Mesothelial cell of epicardium (in vitro differentiated cells): Measurements from ENCODE around the gene PWWP2A. TPM values are rescaled to one million over a fixed set of nuclear protein-coding genes. Genes with fewer than 3 reads are reported as not detected.

Experiments
- DNase-seq, 2 experiments: peaks; one replicate each; pipeline ENCODE4 v3.0.0; 2021; ENCODE audit warnings: low spot score in 2 of 2; ENCODE audit not compliant: unreplicated experiment in 2 of 2
- H3K27ac Mint-ChIP-seq: 2 replicates; pipeline ENCODE4 v1.8.0; 2021; ENCODE audit warnings: mixed read lengths
- H3K27me3 Mint-ChIP-seq: 2 replicates; pipeline ENCODE4 v1.8.0; 2021; ENCODE audit warnings: low read depth, mixed read lengths
- H3K36me3 Mint-ChIP-seq: 2 replicates; pipeline ENCODE4 v1.8.0; 2021; ENCODE audit warnings: mixed read lengths
- H3K4me1 Mint-ChIP-seq: 2 replicates; pipeline ENCODE4 v1.8.0; 2021; ENCODE audit warnings: mixed read lengths
- H3K4me3 Mint-ChIP-seq: 2 replicates; pipeline ENCODE4 v1.8.0; 2021; ENCODE audit warnings: mild to moderate bottlenecking, moderate library complexity, mixed read lengths
- H3K9me3 Mint-ChIP-seq: 2 replicates; pipeline ENCODE4 v1.8.0; 2021; ENCODE audit warnings: mixed read lengths
- total RNA-seq: library from RNA; stranded (reverse); gene quantifications from 3 replicates; pipeline ENCODE4 v1.2.1, GENCODE V29; 2021
- TF ChIP-seq, protein P1 (sequence below): fragments of 200-600 bp; sonication (generic); IDR thresholded peaks from one replicate; pipeline ENCODE4 v1.5.0; 2021; ENCODE audit warnings: antibody characterized with exemption; ENCODE audit not compliant: unreplicated experiment

PWWP2A gene
- total RNA-seq, 1 donor from 2014 or later = 32.5 TPM

DNA sequence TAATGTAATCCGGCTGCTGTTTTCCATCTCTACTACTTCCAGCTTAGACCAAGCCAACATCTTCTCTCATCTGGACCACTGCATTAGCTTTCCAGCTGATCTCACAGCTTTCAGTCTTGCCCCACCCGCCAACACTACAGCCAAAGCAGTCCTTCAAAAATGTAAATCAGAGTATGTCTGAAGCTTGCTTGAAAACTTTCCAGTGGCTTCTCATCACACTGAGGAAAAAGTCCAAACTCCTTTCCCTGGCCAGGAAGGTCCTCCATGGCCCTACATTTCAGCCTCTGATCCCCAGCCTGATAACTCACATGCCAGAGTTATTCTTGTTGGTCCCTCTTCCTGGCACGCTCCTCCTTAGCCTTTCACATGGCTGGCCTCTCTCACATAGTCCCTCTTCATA lies 71.8 kb downstream of the PWWP2A start:
- Mint-ChIP-seq H3K4me3 (no peak overlapping the region), H3K27me3 (no peaks in the 10 kb centered on the region), H3K36me3 (peaks cover 44% of the 10 kb centered on the region), H3K4me1 (no peaks in the 10 kb centered on the region), H3K27ac (no peak overlapping the region), H3K9me3 (no peaks in the 10 kb centered on the region)
- DNase-seq = no peak
- TF ChIP-seq, protein P1, sequence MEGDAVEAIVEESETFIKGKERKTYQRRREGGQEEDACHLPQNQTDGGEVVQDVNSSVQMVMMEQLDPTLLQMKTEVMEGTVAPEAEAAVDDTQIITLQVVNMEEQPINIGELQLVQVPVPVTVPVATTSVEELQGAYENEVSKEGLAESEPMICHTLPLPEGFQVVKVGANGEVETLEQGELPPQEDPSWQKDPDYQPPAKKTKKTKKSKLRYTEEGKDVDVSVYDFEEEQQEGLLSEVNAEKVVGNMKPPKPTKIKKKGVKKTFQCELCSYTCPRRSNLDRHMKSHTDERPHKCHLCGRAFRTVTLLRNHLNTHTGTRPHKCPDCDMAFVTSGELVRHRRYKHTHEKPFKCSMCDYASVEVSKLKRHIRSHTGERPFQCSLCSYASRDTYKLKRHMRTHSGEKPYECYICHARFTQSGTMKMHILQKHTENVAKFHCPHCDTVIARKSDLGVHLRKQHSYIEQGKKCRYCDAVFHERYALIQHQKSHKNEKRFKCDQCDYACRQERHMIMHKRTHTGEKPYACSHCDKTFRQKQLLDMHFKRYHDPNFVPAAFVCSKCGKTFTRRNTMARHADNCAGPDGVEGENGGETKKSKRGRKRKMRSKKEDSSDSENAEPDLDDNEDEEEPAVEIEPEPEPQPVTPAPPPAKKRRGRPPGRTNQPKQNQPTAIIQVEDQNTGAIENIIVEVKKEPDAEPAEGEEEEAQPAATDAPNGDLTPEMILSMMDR = no peak

DNA sequence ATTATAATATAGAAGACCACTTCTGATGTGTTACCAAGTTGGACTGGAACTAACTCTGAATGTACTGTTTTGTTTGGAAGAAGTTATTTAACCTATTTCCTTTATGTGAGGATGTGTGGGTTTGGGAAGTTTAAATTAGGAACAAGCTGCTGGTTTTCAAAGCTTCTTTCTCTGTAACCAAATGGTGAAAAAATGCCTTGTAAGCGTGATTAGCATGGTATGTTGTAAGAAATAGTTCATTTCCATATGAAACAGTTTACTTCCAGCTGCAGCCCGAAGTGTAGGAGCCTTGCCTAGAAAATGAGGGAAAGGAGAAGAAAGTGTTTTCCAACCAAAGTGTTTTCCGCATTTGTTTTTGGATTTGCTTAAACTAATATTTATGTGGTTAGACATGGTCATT lies 74.3 kb downstream of the PWWP2A start:
- H3K36me3 Mint-ChIP-seq = peaks cover 39% of the 10 kb centered on the region
- H3K4me3 Mint-ChIP-seq = no peak overlapping the region
- no peaks in the 10 kb centered on the region for H3K27me3 Mint-ChIP-seq
- TF ChIP-seq, protein P1 = no peak
- no peak overlapping the region for H3K27ac Mint-ChIP-seq
- H3K4me1 Mint-ChIP-seq = no peaks in the 10 kb centered on the region
- DNase-seq = no peak
- H3K9me3 Mint-ChIP-seq = no peaks in the 10 kb centered on the region

DNA sequence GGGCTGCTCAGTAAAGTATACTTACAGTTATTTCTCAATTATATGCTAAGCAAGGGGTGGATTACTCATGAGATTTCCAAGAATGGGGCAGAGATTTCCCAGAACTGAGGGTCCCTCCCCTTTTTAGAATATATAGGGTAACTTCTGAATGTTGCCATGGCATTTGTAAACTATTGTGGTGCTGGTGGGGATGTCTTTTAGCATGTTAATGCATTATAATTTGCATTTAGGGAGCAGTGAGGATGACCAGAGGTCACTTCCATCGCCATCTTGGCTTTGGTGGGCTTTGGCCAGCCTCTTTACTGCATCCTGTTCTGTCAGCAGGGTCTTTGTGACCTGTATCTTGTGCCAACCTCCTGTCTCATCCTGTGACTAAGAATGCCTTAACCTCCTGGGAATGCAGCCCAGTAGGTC lies 74.9 kb downstream of the PWWP2A start:
- DNase-seq = no peak
- TF ChIP-seq, protein P1 = no peak
- Mint-ChIP-seq H3K9me3 (no peaks in the 10 kb centered on the region), H3K4me3 (no peak overlapping the region), H3K4me1 (no peaks in the 10 kb centered on the region), H3K27ac (no peak overlapping the region), H3K27me3 (no peaks in the 10 kb centered on the region), H3K36me3 (peaks cover 35% of the 10 kb centered on the region)

DNA sequence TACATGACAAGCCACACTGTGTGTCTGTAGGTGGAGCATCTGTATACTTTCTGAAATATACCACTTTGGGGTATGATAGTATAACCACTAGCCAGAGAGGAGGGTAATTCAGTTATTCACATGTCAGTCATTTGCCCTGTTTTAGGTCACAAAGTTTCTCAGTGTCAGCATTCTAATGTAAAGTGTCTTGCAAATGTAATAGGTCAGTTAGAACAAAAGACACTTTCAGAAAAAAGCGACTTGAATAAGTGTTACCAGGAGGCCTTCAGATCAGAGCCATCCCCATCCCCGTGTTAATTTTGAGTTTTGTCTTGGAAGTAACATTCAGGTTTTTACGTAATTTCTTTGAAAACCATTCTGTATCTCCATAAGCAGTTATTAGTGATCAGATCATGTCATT lies 76.6 kb downstream of the PWWP2A start:
- Mint-ChIP-seq H3K27ac (no peak overlapping the region), H3K9me3 (no peaks in the 10 kb centered on the region), H3K36me3 (peaks cover 35% of the 10 kb centered on the region), H3K27me3 (no peaks in the 10 kb centered on the region), H3K4me1 (no peaks in the 10 kb centered on the region), H3K4me3 (no peak overlapping the region)
- no peak for DNase-seq
- TF ChIP-seq, protein P1 = no peak

Other genes with a start within 250 kb of the PWWP2A start
- gene ADRA1B, start 203.0 kb downstream of the PWWP2A start, total RNA-seq = 2.4 to 2.6 TPM (median 2.5 TPM) in 3 replicates
- 36.7 to 38.3 TPM (median 38.3 TPM) in 3 replicates for gene TTC1, start 110.3 kb downstream of the PWWP2A start, total RNA-seq
- not detected in 3 replicates for gene FABP6, start 110.1 kb upstream of the PWWP2A start, total RNA-seq
- 8.2 to 9.7 TPM (median 8.9 TPM) in 3 replicates for gene CCNJL, start 193.1 kb upstream of the PWWP2A start, total RNA-seq